Mucosa of descending colon (tissue), 3 donors: ENCODE measurements around the gene PANX2. TPM values are rescaled to one million over a fixed set of nuclear protein-coding genes. Genes with fewer than 3 reads are reported as not detected.
"Not testable (repeated sequence)": the region's sequence is repeated elsewhere in the genome, so short reads cannot be mapped to it uniquely, and the experiment has no call there.

Experiments used
- ATAC-seq: fragments of 200-7000 bp; cut with Tn5 transposase; one replicate; pipeline ENCODE4 v1.9.1; 2020; ENCODE audit warnings: mild to moderate bottlenecking, moderate library complexity
- DNase-seq, 3 donors: peaks; one replicate each; pipeline ENCODE4 v3.0.0-alpha.2; 2020
- H3K36me3 ChIP-seq: fragments of 200-600 bp; one replicate; pipeline ENCODE4 v1.8.0; 2021; ENCODE audit warnings: low read depth, mild to moderate bottlenecking
- H3K4me1 ChIP-seq: fragments of 200-600 bp; one replicate; pipeline ENCODE4 v1.8.0; 2021; ENCODE audit warnings: low read depth, mild to moderate bottlenecking
- H3K4me3 ChIP-seq: fragments of 200-600 bp; one replicate; pipeline ENCODE4 v1.8.0; 2021; ENCODE audit warnings: mild to moderate bottlenecking
- H3K9me3 ChIP-seq: fragments of 200-600 bp; one replicate; pipeline ENCODE4 v1.8.0; 2021; ENCODE audit warnings: mild to moderate bottlenecking
- intact Hi-C, 2 donors: fragments of 100-400 bp; cut with DNase I in 1 of 2; cut with micrococcal nuclease in 1 of 2; formaldehyde crosslinking; loops; one replicate each; pipeline versions ENCODE4 v1.11.0 to v1.11.1; 2022; cut with DNase I, micrococcal nuclease
- total RNA-seq, 3 donors: library from RNA; stranded (reverse); fragmentation: NEBNext Ultra II Directional in 2 of 3; extraction: Animal tissue kit (Norgen Biotek cat#: 25700) in 2 of 3; gene quantifications; one replicate each; pipeline versions ENCODE4 v1.2.1 to v1.2.4, GENCODE V29; 2021 to 2023
- TF ChIP-seq, protein P1 (sequence below): fragments of 200-600 bp; IDR thresholded peaks from one replicate; pipeline ENCODE4 v1.8.0; 2022; ENCODE audit warnings: antibody characterized with exemption, mild to moderate bottlenecking
- donor health status: DM: no; HTN: no; CAD: no; lungs with moderate emphysema.
- donor health status: DM: no; HTN: no; CAD: no.
- donor health status: DM: no; HTN: yes; CAD: no.

Gene PANX2
- total RNA-seq, 3 donors from 2014 or later = 0.44 TPM; not detected in 2

DNA sequence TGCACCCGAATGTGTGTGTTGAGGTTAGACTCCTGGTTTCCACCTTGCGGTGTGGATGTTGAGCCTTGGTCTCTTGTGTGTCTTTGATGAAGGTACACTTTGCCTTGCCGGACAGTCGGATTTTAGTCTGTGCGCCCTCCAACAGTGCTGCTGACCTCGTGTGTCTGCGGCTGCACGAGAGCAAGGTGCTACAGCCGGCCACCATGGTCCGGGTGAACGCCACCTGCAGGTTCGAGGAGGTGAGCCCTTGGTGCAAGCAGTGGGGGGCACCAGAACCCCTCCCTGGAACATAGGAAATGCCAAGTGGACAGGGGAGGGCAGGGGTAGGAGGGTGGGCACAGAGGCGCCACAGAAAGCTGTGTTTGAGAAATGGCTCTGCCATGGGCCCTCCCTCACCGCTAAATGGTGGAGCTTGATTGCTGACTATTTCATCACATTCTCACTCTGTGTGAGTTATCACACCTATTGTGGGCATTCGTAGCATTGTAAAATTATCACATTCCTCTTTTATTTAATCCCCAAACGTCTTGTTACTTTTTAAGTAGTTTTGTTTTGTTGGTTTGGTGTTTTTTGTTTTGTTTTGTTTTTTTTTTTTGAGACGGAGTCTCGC lies 26.4 kb upstream of the PANX2 start:
- intact Hi-C loops = no loop called here
- Histone ChIP-seq H3K4me1 (no peaks in the 10 kb centered on the region), H3K9me3 (no peaks in the 10 kb centered on the region), H3K36me3 (no peaks in the 10 kb centered on the region), H3K4me3 (no peak overlapping the region)
- TF ChIP-seq, protein P1, sequence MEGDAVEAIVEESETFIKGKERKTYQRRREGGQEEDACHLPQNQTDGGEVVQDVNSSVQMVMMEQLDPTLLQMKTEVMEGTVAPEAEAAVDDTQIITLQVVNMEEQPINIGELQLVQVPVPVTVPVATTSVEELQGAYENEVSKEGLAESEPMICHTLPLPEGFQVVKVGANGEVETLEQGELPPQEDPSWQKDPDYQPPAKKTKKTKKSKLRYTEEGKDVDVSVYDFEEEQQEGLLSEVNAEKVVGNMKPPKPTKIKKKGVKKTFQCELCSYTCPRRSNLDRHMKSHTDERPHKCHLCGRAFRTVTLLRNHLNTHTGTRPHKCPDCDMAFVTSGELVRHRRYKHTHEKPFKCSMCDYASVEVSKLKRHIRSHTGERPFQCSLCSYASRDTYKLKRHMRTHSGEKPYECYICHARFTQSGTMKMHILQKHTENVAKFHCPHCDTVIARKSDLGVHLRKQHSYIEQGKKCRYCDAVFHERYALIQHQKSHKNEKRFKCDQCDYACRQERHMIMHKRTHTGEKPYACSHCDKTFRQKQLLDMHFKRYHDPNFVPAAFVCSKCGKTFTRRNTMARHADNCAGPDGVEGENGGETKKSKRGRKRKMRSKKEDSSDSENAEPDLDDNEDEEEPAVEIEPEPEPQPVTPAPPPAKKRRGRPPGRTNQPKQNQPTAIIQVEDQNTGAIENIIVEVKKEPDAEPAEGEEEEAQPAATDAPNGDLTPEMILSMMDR = no peak
- ATAC-seq (no peak), DNase-seq (no peak)

DNA sequence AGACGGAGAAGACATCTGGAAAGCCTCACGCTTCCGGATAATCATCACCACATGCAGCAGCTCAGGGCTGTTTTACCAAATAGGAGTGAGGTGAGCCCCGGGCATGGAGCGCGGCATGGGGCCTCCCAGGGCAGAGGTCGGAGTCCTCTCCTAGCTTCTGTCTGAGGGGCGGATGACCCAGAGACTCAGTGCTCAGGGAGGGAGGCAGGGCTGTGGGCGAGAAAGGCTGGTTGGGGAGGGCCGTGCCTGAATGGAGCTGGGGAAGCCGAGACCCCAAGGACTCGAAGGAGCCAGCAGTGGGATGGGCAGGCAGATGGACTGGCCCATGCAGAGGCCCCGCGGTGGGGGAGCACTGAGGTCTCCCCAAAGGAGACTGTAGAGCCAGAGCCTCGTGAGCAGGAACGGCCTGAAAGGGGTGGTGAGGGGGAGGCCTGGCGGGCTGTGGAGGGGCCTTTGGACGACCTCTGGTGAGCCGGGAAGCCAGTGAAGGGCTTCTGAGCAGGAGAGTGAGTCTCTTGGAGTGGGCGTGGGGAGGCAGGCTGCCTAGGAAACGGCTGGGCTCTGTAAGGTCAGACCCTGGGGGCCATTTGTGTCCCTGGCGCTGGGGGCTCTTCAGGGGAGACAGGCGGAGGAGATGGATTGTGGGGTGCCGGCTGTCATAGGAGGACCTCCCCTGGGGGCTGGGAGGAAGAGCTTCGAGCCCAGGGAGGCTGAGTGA lies 24.7 kb upstream of the PANX2 start:
- intact Hi-C loops = loop anchor here (5.0 kb wide), 1 partner anchor 66 kb away; no protein-coding TSS in a partner anchor

DNA sequence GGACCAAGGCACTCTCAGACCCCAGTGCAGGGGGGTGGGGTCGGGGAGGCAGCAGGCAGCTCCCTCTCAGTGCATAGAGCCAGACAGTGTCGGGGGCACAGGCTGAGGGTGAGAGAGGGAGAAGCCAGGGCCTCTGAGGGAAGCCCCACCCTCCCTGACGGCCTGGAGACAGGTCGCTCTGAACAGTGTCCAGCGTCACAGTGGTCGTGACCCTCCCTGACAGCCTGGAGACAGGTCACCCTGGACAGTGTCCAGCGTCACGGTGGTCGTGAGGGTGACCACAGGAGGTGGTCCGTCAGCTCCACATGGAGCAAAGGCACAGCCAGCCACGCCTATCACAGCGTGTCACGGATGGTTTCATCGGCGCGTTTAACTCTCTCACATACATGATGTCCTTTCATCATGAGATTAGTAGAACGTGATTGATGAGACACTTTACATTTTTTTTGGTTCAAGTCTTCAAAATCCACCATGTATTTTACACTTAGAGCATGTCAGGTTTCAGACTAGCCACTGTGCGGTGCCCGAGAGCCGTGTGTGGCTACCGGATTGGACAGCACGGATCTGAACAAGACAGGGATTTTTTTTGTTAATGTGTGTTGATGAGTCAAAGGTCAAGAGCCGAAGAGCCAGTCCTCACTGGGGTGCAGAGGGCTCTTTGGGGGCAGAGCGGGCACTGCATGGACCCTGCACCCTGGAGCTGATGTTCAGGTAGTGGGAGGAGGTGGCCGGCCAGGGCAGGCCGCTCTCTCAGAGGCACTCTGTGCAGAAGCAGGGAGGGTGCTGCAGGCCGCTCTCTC lies 23.9 kb upstream of the PANX2 start:
- TF ChIP-seq, protein P1 = peak; percentile 56
- ATAC-seq (peak; percentile 71), DNase-seq (peak in 2 of 3 donors; percentile 60 to 74)
- Histone ChIP-seq H3K36me3 (no peaks in the 10 kb centered on the region), H3K9me3 (no peaks in the 10 kb centered on the region), H3K4me3 (no peak overlapping the region), H3K4me1 (no peaks in the 10 kb centered on the region)
- intact Hi-C loops = loop anchor here (5.0 kb wide), 1 partner anchor 66 kb away; no protein-coding TSS in a partner anchor

More for the DNA sequence above, 24.7 kb upstream of the PANX2 start:
- no peaks in the 10 kb centered on the region for H3K4me1 ChIP-seq
- TF ChIP-seq, protein P1 = no peak
- DNase-seq = no peak
- ATAC-seq = no peak
- no peak overlapping the region for H3K4me3 ChIP-seq
- no peaks in the 10 kb centered on the region for H3K9me3 ChIP-seq
- no peaks in the 10 kb centered on the region for H3K36me3 ChIP-seq

DNA sequence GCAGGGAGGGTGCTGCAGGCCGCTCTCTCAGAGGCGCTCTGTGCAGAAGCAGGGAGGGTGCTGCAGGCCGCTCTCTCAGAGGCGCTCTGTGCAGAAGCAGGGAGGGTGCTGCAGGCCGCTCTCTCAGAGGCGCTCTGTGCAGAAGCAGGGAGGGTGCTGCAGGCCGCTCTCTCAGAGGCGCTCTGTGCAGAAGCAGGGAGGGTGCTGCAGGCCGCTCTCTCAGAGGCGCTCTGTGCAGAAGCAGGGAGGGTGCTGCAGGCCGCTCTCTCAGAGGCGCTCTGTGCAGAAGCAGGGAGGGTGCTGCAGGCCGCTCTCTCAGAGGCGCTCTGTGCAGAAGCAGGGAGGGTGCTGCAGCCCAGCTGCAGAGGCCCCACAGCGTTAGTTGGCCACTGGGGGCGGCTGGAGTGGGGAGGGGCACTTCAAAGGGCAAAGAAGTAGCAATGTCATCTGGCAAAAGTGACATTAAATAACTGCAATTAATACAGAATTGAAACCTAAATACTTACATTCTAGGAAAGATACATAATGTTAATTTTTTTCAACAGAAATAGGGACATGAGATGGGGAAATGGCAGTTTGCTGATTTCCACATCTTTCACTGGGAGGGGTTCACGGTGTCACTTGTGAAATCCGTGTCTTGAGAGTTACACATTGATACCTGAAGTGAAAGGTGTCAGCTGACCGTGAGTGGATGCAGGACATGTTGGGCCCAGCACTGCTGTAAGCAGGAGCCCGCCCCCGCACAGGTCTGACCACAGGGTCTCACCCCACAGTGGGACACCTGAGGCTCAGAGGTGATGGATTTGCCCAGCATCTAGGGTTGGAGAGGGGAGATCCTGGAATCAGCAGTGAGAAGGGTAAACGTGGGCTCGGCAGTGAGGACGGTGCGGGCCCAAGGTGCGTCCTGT lies 23.0 kb upstream of the PANX2 start:
- not testable (repeated sequence) for H3K9me3 ChIP-seq, ATAC-seq, H3K36me3 ChIP-seq, H3K4me3 ChIP-seq, DNase-seq, H3K4me1 ChIP-seq
- intact Hi-C loops = loop anchor here (5.0 kb wide), 1 partner anchor 65 kb away; no protein-coding TSS in a partner anchor

DNA sequence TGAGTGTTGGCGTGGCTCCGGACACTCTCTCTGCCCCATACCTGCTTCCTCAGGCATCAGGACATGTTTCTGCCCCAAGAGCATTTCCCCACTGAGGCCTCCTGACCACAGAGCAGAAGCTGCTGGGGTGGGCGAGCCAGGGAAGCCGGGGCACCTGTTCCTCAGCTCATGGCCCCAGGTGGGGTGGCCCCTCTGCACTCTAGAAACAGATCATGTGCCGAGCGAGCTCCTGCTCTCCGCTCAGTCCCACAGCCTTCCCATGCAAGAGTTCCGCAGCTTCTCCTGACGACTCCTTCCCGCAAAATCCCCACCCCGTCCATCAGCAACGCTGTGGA lies 22.4 kb upstream of the PANX2 start:
- H3K9me3 ChIP-seq = no peaks in the 10 kb centered on the region
- TF ChIP-seq, protein P1 = no peak
- H3K36me3 ChIP-seq = no peaks in the 10 kb centered on the region
- intact Hi-C loops = loop anchor here (5.0 kb wide), 1 partner anchor 64 kb away; no protein-coding TSS in a partner anchor
- ATAC-seq (no peak), DNase-seq (no peak)
- H3K4me1 ChIP-seq = no peaks in the 10 kb centered on the region
- no peak overlapping the region for H3K4me3 ChIP-seq
